Measurements from ENCODE around the gene DLG5. TPM values are rescaled to one million over a fixed set of nuclear protein-coding genes. Genes with fewer than 3 reads are reported as not detected.

The DLG5 gene
- total RNA-seq, 1 donor from 2014 or later = 52.6 TPM

DNA sequence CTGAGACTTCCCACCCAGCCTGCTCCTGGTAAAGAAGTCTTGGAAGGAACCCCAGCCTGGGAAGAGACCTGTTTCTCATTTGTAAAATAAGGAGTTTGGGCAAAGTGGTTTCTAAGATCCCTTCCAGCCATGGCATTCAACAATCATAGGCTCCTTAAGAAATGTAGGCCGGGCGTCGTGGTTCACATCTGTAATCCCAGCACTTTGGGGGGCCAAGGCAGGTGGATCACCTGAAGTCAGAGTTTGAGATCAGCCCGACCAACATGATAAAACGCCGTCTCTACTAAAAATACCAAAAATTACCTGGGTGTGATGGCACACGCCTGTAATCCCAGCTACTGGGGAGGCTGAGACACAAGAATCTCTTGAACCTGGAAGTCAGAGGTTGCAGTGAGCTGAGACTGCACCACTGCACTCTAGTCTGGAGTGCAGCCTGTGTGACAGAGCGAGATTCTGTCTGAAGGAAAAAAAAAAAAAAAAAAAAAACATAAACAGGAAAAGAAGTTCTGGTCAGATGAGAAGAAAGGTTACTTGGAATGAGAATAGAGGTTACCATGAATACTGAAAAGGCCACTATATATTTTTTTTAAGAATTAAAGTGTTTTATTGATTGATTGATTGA is 15.9 kb downstream of the DLG5 start:
- no peak for DNase-seq (ENCODE audit: low spot score)

DNA sequence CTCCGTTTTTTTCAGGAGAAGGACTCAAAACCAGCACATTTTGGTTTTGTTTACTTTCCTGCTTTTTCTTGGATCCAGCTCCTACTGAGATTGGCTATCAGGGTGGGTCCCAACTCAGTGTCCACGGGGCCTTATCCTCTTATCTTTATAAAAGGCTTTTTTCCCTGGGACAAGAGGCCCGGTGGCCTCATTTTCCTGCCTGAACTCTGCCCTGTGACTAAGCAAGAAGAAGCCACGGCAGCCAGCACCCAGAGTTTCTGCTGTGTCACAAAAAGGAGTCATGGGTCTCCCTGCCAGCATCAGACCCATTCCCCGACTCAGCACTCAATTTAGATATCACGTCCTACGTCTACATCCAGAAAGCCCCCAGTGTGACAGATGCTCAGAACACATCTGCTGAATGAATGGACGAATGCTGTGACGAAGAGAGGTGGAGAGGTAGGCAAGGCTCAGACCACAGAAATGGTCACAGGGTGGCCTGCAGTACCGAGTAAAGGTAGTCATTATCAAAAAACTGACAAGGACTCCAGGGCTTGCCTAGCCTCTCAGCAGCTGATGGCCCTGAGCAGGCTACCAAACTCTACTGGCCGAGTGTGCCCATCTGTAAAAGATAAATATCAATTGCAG is 16.7 kb downstream of the DLG5 start:
- peak; percentile 66 for DNase-seq (ENCODE audit: low spot score)

DNA sequence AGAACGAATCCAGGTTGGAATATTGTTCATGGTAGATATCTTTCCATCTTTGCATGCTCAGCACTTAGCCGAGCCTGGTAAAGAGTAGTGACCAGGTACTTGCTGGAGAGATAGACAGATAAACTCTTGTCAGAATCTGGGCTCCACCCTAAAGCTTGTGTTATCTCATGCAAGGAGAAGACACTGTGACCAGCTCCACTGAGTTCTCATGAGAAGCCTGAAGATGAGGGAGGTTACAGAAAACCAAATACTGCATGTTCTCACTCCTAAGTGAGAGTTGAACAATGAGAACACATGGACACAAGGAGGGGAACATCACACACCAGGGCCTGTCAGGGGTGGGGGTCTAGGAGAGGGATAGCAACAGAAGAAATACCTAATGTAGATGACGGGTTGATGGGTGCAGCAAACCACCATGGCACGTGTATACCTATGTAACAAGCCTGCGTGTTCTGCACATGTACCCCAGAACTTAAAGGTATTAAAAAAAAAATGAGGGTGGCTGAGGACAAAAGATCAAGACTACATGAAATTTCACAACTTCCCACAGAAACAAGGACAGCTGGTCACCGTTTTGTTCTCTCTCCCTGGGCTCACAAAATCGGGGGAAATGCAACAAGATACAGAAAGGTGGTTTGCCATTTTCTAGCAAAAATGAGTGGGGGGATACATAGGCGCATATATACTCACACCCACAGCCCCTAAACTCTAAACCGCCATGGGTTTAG is 17.4 kb downstream of the DLG5 start:
- DNase-seq (ENCODE audit: low spot score) = no peak

DNA sequence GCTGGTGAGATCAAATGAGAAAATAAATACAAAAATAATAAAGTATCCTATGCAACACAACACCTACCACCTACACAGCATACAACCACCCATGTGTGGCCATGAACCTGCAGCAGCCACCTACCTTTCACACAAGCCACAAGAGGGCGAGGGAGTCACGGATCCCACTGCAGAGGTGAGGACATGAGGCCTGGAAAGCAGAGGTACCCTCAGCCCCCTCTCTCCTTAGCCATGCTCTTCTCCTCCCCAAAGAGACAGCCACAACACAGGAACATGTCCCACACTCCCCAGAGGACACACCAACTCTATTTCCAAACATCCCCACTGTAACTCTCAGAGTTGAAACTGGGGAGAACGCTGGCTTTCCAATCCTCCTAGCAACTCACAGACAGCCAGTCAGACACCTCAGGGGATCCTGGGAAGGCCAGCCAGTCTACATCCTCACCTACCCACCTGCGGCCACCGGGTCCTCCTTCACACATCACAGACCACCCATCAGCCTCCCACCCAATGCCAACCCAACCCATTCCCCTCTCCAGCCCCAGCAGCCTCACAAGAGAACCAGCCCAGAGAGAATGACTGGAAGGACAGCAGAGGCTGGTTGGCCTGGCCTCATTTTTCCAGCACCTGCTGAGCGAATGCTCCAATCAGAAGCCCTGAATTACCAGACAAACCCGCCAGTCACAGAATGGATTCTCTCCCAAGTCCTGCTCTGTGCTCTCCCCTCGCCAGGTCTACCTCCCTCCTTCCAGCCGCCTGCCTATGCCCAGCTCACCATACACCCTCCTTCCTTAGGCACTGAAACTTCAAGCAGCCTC is 18.4 kb downstream of the DLG5 start:
- no peak for DNase-seq (ENCODE audit: low spot score)

DNA sequence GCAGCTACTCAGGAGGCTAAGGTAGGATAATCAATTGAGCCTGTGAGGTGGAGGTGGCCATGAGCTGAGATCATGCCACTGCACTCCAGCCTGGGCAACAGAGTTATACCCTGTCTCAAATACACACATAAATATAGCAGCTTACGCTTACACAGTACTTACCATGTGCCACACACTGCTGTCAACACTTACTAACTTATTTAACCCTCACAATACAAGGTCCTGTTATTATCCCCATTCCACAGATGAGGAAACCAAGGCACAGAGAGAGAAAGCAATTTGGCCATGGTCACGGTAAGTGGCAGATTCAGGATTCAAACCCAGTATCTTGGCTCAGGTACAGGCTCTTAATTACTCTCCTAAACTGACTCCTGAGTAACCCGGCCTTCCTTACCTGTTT is 19.1 kb downstream of the DLG5 start:
- DNase-seq (ENCODE audit: low spot score) = no peak

DNA sequence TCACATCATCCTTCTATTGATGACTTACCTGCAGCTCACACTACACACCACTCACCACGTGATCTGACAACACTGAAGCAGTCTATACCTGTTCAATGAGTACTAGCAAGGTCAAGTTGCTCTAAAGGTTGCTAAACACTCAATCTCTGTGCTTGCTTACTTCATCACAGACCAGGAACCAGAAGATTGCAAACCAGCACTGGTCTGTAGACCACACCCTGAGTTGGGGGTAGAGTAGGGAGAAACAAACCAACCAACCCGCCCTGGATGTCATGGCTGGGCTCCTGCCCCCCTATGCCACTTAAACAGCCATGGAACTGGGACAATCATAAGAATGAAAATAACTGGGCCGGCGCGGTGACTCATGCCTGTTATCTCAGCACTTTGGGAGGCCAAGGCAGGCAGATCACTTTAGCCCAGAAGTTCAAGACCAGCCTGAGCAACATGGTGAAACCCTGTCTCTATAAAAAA is 19.6 kb downstream of the DLG5 start:
- peak; percentile 74 for DNase-seq (ENCODE audit: low spot score)

DNA sequence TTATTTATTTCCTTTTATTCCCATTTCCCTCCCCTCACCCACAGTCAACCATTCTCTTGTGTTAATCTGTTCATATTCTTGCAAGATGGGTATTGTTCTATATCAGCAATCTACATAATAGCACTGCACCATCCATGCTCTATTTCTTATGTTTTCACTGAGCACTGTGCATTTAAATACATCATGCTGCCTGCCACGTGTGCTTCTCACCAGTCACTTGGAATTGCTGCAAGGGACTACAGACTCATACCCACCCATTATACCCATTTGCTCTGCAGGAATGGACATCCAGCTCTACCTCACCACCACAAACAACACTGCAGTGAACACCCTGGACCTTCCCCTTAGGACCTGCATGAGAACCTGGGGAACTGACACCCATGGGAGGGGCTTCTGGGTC is 20.8 kb downstream of the DLG5 start:
- no peak for DNase-seq (ENCODE audit: low spot score)

DNA sequence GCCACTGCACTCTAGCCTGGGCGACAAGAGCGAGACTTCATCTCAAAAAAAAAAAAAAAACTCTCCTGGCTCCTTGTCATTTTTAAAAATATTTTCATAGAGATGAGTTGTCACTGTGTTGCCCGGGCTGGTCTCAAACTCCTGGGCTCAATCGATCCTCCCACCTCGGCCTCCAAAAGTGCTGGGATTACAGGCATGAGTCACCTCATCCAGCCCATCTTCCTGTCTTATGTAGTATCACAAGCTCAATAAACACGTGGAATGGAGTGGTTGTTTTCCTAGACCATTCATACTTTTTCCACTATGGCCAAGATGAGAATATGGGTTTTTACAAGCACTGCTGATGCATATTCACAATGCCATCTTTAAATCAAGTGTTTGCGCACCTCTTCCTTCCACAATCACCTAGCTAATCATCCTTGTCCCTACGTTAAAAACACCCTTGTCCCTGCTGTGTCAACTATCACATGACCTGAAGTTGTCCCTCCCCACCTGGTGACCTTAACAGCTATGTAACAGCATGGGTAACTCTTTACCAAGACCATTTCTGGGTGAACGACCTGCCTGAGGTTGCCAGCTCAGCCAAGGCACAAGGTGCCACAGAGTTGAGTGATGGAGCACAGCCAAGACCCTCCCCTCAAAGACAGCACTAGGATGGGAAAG is 21.3 kb downstream of the DLG5 start:
- no peak for DNase-seq (ENCODE audit: low spot score)

DNA sequence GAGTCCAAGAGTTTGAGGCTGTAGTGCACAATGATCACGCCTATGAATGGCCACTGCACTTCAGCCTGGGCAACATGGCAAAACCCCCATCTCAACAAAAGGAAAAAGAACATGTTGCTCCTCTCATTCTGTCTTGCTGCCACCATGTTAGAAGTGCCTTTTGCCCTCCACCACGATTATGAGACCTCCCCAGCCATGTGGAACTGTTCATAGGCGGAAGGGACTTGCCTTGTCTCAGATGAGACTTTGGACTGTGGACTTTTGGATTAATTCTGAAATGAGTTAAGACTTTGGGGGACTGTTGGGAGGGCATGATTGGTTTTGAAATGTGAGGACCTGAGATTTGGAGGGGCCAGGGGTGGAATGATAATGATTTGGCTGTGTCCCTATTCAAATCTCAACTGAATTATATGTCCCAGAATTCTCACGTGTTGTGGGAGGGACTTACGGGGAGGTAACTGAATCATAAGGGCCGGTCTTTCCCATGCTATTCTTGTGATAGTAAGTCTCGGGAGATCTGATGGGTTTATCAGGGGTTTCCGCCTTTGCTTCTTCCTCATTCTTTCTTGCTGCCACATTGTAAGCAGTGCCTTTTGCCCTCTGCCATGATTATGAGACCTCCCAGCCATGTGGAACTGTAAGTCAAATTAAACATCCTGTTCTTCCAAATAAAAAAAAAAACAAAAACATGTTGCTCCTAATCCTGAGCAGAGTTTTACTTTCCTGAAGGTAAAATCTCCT is 22.3 kb downstream of the DLG5 start:
- DNase-seq (ENCODE audit: low spot score) = no peak

DNA sequence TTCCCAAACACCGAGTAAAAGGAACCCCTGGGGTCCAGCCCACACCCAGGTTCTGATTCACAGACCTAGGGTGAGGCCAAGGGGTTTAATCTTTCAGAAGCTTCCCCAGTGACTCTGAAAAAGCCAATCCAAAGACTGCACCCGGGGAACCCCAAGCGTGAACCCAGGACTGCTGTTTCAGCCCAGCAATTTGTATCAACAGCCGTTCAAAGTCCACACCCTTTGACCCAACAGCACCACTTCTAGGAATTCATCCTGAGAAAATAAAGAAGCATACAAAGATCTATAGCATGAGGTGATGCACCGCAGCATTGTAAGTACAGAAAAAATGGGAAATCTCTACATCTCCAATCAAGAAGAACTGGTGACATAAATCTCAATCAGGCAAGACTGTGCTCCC is 24.4 kb downstream of the DLG5 start:
- peak; percentile 62 for DNase-seq (ENCODE audit: low spot score)

DNA sequence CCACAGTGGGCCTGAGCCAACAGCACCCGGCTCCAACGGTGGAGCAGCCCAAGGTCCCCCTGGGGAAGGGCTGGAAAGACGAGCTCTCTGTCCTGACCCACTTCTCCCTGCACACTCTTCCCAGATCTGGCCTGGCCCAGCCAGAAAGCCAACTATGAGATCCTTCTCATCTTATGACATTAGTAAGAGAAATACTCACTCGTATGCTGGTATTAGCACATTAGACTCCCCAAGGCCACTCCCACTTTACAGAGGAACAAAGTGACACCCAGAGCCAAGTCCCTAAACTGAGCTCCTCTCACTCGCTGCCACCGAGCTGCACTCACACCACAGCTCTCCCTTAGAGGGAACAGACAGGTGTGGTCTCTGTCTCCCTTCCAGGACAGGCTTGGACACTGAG is 24.8 kb downstream of the DLG5 start:
- no peak for DNase-seq (ENCODE audit: low spot score)

DNA sequence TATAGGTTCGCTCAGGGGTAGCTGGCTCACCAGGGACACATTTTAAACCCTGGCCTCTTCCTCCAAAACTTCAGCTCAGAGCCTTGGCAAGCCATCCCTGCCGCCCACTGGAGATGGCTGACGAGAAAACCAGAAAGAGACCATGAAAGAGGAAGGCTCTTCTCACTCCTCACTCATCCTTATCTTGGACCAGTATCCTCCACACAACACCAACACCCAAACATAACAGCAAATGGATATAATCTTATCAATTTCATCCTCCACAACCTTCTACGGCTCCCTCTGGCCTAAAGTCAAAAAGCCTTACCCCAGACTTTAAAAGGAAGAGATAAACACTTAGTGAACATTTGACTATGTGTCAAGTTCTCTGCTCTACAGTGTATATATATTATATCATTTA is 26.9 kb downstream of the DLG5 start:
- DNase-seq (ENCODE audit: low spot score) = no peak

DNA sequence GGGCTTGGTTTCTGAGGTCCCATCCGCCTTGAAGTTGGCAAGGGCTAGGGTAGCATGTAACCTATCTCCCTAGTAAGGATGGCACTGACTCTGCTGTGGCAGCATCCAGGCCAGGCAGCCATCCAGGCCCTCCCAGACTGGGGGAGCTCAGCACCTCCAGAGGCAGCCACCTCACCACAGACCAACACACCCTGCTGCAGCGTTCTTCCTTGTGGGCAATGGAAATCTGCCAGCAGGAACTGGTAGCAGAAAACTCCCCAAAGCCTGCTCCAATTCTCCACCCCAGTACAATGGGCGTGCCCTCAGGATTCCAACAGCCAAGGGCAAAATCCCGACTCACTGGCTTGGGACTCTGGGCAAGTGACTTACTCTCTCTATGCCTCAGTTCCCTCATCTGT is 27.5 kb downstream of the DLG5 start:
- DNase-seq (ENCODE audit: low spot score) = peak; percentile 82

DNA sequence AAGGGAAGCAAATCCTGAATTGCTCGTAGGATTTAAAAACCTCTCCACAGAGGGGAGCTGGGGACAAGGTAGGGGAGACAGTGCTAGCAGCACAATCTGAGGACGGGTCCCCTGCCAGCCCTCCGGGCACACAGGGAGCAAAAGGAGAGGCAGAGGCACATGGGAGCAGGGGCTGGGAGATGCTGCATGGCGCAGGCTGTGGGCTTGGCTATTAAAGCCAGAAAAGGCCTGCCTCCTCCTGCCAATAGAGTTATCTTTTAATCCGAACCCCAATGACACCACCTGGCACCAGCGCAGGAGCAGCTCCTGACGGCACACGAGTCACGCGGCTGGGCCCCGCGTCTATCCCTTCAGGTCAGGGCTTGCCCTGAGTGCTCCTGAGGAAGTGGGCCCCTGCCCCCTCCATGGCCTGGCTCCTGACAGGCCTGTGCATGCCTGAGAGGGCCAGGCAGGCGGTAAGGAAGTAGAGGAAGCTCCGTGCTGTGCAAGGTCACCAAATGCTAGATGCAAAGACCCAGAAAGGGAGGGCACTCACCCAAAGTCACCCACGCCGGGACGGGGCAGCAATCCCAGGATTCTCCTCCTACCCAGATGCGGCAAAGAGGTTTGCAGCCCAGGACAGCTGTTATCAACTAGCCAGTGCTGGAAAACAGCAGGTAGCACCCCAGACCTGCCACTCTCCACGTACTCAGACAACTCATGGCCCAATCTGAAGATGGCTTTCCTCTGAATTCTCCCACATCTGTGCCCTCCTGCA is 28.1 kb downstream of the DLG5 start:
- peak; percentile 85 for DNase-seq (ENCODE audit: low spot score)

DNA sequence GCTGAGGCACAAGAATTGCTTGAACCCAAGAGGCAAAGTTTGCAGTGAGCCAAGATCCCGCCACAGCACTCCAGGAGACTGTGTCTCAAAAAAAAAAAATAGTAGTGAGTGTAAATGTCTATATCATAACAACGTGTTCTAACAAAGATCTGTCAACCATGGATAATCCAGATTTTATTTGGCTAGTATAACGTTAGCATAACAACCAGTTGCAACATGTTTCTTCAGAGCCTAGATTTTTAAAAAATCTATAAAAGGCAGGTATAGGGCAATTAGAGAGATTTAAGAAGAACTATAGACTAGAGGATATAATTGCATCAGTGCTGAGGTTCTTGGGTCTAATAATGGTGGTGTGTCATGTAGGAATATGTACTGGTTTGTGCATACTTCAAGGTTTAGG is 30.5 kb downstream of the DLG5 start:
- DNase-seq (ENCODE audit: low spot score) = no peak

DNA sequence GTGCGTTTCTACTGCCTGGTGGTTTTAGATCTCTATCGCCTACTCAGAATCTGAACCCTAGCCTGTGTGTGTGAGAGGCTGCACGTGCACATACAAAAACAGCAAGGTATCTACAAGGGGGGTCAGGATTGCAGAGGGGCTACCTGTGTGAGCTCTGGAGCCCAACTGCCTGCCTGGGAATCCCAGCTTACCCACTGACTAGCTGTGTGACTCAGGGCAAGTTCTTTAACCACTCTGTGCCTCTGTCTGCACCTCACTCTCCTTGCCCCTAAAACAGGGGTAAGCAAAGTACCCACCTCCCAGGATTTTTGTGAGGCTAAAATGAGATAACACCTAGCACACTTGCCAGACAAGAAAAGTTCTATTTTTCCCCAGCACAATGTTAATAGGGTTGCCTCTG is 32.5 kb downstream of the DLG5 start:
- DNase-seq (ENCODE audit: low spot score) = no peak

DNA sequence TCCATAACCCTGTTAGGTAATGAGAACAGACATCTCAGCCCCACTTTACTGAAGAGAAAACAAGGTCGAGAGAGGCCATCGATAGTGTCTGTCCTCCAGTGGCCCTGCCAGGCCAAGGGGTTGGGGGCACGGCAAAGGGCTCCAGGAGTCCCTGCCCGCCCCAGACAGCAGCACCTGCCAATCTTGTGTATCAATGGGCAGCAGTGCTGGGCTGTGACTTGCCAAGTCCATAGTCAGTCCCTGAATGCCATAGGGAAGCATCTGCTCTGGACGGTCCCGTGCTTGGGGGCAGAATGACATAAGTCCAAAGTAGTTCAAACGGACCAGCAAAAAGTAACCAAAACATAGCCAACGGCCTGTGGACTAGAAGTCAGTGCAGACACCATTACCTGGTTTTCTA is 33.2 kb downstream of the DLG5 start:
- no peak for DNase-seq (ENCODE audit: low spot score)

DNA sequence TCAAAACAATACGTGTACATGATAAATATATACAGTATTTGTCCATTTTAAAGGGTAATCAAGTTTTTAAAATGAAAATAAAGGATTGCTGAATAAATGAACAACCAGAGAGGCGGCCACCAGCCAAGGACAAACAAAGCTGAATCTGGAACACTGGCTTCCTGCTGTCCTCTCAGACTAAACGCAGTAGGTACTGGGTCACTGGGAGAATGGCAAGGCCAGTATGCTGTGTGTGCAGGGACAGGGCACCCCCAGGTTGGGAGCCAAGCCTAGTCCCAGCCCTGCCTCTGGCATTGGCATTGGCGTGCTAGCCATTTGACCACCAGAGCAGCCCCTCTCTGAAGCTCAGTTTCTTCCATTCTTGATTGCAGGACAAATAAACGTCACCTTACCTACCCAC is 33.8 kb downstream of the DLG5 start:
- DNase-seq (ENCODE audit: low spot score) = no peak

DNA sequence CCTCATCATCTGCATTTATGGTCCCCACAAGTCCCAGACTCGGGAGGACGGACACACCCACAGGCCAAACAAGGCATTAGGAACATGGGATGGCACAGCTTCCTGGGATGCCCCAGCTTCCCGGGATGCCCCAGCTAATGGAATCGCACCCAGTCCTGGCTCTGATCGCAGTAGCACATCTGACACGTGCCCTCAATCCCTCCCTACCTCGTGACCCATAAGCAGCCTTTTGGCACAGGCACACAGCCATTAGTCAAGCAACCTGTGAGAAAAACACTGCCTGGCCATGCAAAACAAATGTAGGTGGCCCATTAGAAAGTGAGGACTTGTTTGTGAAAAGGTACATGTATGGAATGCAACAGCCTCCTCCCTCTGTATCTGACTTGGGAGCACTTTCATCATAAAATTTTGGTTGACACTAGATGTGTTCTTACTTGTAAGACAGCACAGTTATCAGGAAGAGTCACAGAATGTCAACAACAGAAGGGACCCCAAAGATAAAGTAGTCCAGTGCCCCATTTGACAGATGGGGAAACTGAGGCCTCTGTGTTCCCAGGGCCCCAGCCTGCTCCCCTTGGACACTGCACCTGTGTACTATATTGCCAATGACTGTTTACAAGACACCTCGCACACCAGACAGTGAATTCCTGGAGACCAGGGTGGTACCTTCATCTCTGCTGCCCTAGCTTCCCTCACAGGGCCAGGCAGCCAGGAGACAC is 34.4 kb downstream of the DLG5 start:
- DNase-seq (ENCODE audit: low spot score) = no peak

DNA sequence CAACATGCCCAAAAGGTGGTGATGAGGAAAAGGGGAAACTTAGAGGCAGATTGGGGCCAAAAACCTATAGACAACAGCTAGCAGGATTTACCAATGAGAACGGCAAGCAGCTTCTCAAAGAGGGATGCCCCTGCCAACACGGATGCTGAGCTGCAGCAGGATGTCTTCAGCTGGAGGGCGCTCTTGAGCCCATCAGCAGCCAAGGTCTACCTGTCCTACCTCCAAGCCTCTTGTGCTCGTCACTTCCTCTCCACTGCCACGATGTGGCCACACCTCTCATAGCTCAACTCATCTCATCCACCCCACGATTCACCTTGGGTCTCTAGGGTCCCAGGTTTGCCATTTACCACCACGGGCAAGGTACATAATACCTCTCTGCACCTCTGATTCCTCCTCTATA is 36.5 kb downstream of the DLG5 start:
- no peak for DNase-seq (ENCODE audit: low spot score)
